Neural crest cell (in vitro differentiated cells): Measurements from ENCODE around the gene CCNB3. TPM values are rescaled to one million over a fixed set of nuclear protein-coding genes. Genes with fewer than 3 reads are reported as not detected.

ENCODE experiments used
- DNase-seq: peaks from one replicate; pipeline ENCODE4 v3.0.0; 2021; ENCODE audit warnings: low read depth, mixed read lengths, low spot score
- H3K27ac Mint-ChIP-seq: one replicate; pipeline ENCODE4 v1.8.0; 2021; ENCODE audit warnings: mild to moderate bottlenecking, mixed read lengths; ENCODE audit not compliant: unreplicated experiment
- H3K27me3 Mint-ChIP-seq: 2 replicates; pipeline ENCODE4 v1.8.0; 2021; ENCODE audit warnings: low read depth, mild to moderate bottlenecking, mixed read lengths
- H3K36me3 Mint-ChIP-seq: 2 replicates; pipeline ENCODE4 v1.8.0; 2021; ENCODE audit warnings: low read depth, mild to moderate bottlenecking, mixed read lengths
- H3K4me1 Mint-ChIP-seq: 2 replicates; pipeline ENCODE4 v1.8.0; 2021; ENCODE audit warnings: mixed read lengths
- H3K4me3 Mint-ChIP-seq: one replicate; pipeline ENCODE4 v1.8.0; 2021; ENCODE audit warnings: mild to moderate bottlenecking, mixed read lengths
- H3K9me3 Mint-ChIP-seq: 2 replicates; pipeline ENCODE4 v1.8.0; 2021; ENCODE audit warnings: mixed read lengths
- CTCF ChIP-seq: fragments of 200-600 bp; sonication (generic); conservative IDR thresholded peaks from 2 replicates; pipeline ENCODE4 v1.5.0; 2021; ENCODE audit warnings: antibody characterized with exemption, mild to moderate bottlenecking
- total RNA-seq: library from RNA; stranded (reverse); gene quantifications from 2 replicates; pipeline ENCODE4 v1.2.1, GENCODE V29; 2021

Gene CCNB3
- total RNA-seq, 1 donor from 2014 or later: 0.89 TPM

- DNase-seq: no peak
- Mint-ChIP-seq H3K27ac (no peak overlapping the region), H3K4me3 (no peak overlapping the region), H3K36me3 (no peaks in the 10 kb centered on the region), H3K9me3 (peaks cover 5% of the 10 kb centered on the region), H3K4me1 (no peaks in the 10 kb centered on the region), H3K27me3 (no peaks in the 10 kb centered on the region)
- TF ChIP-seq CTCF: no peak
Measured at GRCh38 chrX:50167366-50167765, 37.2 kb upstream of the CCNB3 start.

- no peak for TF ChIP-seq CTCF
- no peaks in the 10 kb centered on the region for H3K4me1 Mint-ChIP-seq
- H3K27me3 Mint-ChIP-seq: no peaks in the 10 kb centered on the region
- peaks cover 6% of the 10 kb centered on the region for H3K9me3 Mint-ChIP-seq
- H3K27ac Mint-ChIP-seq: no peak overlapping the region
- no peaks in the 10 kb centered on the region for H3K36me3 Mint-ChIP-seq
- DNase-seq: no peak
- no peak overlapping the region for H3K4me3 Mint-ChIP-seq
Measured at GRCh38 chrX:50168241-50168687, 36.3 kb upstream of the CCNB3 start.

- H3K36me3 Mint-ChIP-seq: peaks cover 4% of the 10 kb centered on the region
- H3K27me3 Mint-ChIP-seq: no peaks in the 10 kb centered on the region
- TF ChIP-seq CTCF: no peak
- DNase-seq: no peak
- no peak overlapping the region for H3K4me3 Mint-ChIP-seq
- H3K9me3 Mint-ChIP-seq: peaks cover 10% of the 10 kb centered on the region
- H3K27ac Mint-ChIP-seq: no peak overlapping the region
- H3K4me1 Mint-ChIP-seq: no peaks in the 10 kb centered on the region
Measured at GRCh38 chrX:50169717-50170116, 34.8 kb upstream of the CCNB3 start.

GRCh38 chrX:50180073-50180940 lies 24.3 kb upstream of the CCNB3 start:
- Mint-ChIP-seq H3K4me3 (no peak overlapping the region), H3K27me3 (no peaks in the 10 kb centered on the region), H3K4me1 (no peaks in the 10 kb centered on the region), H3K27ac (no peak overlapping the region), H3K36me3 (peaks cover 2% of the 10 kb centered on the region), H3K9me3 (peaks cover 10% of the 10 kb centered on the region)
- no peak for DNase-seq
- TF ChIP-seq CTCF: no peak

- DNase-seq: no peak
- no peak overlapping the region for H3K4me3 Mint-ChIP-seq
Measured at GRCh38 chrX:50183891-50184290, 20.7 kb upstream of the CCNB3 start.

More at GRCh38 chrX:50183891-50184290, 20.7 kb upstream of the CCNB3 start:
- H3K4me1 Mint-ChIP-seq: peaks cover 18% of the 10 kb centered on the region
- H3K36me3 Mint-ChIP-seq: peaks cover 2% of the 10 kb centered on the region
- peaks cover 10% of the 10 kb centered on the region for H3K9me3 Mint-ChIP-seq
- H3K27ac Mint-ChIP-seq: no peak overlapping the region
- no peaks in the 10 kb centered on the region for H3K27me3 Mint-ChIP-seq
- no peak for TF ChIP-seq CTCF
